ENCODE data around the gene SKIC8. TPM values are rescaled to one million over a fixed set of nuclear protein-coding genes. Genes with fewer than 3 reads are reported as not detected.

SKIC8 gene
- 10 to 100 TPM; 35.9 to 47.0 TPM for total RNA-seq

DNA sequence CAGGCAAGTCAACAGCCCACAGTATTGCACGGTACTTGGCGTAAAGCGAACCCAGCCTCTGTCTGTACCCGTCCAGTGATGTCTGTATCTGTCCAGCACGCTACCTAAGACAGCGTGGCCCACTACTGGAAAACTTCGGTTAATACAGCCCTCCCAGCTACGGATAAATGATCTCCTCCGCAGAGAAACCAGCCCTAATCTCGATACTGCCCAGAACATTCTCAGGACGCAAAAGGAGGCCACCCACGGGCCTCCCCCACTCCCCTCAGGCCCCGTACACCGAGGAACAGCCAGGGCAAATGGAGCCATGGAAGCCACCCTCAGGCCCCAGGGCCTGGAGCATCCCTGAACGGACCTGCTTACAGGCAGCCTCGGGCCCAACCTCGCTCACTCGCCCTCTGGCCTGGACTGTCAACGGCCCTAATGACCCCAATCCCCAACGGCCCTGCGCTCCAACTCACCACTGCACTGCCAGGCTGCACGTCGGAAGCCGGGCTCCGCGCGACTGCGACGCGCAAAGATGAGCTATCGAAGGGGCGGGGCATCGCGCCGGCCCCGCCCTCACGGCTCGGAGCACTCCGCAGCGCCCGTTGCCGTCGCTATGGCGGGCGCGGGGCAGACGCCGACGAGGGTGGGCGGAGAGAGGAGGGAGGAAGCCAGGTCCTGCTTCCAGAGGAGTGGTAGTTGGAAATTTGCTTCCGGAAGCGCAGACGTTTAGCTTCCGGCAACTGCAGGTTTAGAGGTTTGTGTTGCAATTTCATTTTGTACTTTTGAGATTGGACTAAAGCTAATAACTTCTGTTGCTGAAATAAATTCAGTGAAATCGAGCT is at the start of gene SKIC8:
SKIC8 (minus strand) TSS at position 509 of the 830 bp plus-strand sequence. CDS start 3,923 bp downstream, outside the sequence.
- intact Hi-C loops (cut with DNase I) = no loop called here
- no peaks in the 10 kb centered on the region for H3K36me3 ChIP-seq

DNA sequence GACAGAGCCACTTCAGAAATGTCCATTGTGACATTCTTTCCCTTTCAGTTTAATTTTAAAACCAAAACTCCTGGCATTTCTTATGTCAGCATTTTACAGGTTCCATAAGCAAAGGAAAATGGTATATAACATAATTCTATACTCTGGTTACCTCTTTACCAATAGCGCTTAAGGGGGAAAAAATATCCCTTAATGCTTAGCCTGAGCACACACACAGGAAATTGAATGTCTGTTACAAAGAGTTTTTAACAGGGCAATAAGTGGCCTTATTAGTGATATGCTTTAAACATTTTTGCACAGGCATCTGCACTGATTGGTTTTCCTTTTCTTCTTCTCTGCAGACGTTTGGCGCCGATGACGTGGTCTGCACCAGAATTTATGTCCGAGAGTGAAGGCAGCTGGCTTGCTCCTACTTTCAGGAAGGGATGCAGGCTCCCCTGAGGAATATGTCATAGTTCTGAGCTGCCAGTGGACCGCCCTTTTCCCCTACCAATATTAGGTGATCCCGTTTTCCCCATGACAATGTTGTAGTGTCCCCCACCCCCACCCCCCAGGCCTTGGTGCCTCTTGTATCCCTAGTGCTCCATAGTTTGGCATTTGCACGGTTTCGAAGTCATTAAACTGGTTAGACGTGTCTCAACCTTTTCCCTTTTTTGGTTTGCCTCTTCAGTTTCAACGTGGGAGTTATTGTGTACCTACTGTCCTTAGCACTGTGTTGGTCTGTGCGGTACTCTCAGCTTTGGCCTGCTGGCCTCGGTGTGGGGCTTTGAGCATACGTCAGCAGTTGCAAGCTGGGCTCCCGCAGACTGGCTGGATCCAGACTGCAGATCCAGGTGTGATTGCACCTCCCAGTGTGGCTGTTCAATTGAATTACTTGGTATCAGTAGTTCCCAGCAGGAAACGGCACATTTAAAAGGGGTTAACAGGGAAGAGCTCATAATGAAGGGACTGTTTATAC is 48.5 kb upstream of the SKIC8 start:
- TF ChIP-seq, protein P1, sequence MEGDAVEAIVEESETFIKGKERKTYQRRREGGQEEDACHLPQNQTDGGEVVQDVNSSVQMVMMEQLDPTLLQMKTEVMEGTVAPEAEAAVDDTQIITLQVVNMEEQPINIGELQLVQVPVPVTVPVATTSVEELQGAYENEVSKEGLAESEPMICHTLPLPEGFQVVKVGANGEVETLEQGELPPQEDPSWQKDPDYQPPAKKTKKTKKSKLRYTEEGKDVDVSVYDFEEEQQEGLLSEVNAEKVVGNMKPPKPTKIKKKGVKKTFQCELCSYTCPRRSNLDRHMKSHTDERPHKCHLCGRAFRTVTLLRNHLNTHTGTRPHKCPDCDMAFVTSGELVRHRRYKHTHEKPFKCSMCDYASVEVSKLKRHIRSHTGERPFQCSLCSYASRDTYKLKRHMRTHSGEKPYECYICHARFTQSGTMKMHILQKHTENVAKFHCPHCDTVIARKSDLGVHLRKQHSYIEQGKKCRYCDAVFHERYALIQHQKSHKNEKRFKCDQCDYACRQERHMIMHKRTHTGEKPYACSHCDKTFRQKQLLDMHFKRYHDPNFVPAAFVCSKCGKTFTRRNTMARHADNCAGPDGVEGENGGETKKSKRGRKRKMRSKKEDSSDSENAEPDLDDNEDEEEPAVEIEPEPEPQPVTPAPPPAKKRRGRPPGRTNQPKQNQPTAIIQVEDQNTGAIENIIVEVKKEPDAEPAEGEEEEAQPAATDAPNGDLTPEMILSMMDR (IDR thresholded peaks at IDR 0.05) = no peak

More for the DNA sequence above, at the start of gene SKIC8:
- peak within 1 kb of the TSS; percentile 66 for H3K4me3 ChIP-seq
- peak; percentile 94 for DNase-seq
- H3K9ac ChIP-seq (ENCODE audit: low read depth in 2 of 2, low read length in 2 of 2) = peak within 1 kb of the TSS; percentile 85 to 95
- H3K27ac ChIP-seq = peak within 1 kb of the TSS; percentile 24
- H3K4me1 ChIP-seq = peaks cover 5% of the 10 kb centered on the region
- TF ChIP-seq, protein P1 (IDR thresholded peaks at IDR 0.05) = no peak
- H3K27me3 ChIP-seq = no peaks in the 10 kb centered on the region
- no peaks in the 10 kb centered on the region for H3K9me3 ChIP-seq

DNA sequence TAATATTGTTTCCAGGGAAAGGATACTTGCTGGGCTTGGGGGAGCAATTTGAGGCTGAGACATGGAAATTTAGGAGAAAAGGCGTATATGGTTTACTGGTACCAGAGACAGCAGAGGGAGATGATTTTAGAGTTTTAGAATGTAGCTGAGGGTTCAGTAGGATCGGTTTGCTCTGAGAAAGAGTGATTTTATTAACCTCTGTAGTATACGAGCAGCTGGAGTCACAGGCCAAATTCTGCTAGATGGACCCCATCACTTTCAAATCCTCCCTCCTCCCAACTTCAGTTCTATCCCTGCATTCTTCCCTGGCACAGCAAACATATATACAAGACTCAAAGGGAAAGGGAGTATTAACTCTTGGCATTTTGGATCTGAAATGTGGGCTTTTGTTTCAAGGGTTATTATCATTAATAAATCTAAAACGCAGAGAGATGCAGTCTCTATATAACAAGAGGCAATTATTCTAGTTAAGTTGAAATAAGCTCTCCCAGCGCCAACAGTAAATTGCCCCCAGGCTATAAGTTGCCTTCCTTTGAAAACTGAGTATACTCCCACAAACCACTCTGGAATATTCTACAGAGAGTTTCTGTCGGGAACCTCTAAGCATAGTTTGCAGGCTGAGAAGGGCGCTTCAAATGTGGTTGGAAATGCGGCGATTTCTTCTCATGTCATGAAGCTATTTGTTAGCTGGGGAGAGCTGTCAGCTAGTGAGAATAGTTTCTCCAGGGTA is 46.2 kb upstream of the SKIC8 start:
- DNase-seq = no peak
- H3K9me3 ChIP-seq = no peaks in the 10 kb centered on the region
- no peak overlapping the region for H3K9ac ChIP-seq (ENCODE audit: low read depth in 2 of 2, low read length in 2 of 2)
- no peak overlapping the region for H3K4me3 ChIP-seq
- H3K36me3 ChIP-seq = no peaks in the 10 kb centered on the region
- peaks cover 12% of the 10 kb centered on the region for H3K27me3 ChIP-seq
- intact Hi-C loops (cut with DNase I) = no loop called here
- H3K27ac ChIP-seq = no peak overlapping the region
- TF ChIP-seq, protein P1 (IDR thresholded peaks at IDR 0.05) = no peak
- peaks cover 2% of the 10 kb centered on the region for H3K4me1 ChIP-seq

More for the DNA sequence above, 48.5 kb upstream of the SKIC8 start:
- Histone ChIP-seq H3K4me3 (no peak overlapping the region), H3K27ac (no peak overlapping the region), H3K27me3 (no peaks in the 10 kb centered on the region), H3K9ac (ENCODE audit: low read depth in 2 of 2, low read length in 2 of 2) (no peak overlapping the region), H3K9me3 (no peaks in the 10 kb centered on the region), H3K4me1 (no peaks in the 10 kb centered on the region), H3K36me3 (no peaks in the 10 kb centered on the region)
- no peak for DNase-seq
- intact Hi-C loops (cut with DNase I) = no loop called here

DNA sequence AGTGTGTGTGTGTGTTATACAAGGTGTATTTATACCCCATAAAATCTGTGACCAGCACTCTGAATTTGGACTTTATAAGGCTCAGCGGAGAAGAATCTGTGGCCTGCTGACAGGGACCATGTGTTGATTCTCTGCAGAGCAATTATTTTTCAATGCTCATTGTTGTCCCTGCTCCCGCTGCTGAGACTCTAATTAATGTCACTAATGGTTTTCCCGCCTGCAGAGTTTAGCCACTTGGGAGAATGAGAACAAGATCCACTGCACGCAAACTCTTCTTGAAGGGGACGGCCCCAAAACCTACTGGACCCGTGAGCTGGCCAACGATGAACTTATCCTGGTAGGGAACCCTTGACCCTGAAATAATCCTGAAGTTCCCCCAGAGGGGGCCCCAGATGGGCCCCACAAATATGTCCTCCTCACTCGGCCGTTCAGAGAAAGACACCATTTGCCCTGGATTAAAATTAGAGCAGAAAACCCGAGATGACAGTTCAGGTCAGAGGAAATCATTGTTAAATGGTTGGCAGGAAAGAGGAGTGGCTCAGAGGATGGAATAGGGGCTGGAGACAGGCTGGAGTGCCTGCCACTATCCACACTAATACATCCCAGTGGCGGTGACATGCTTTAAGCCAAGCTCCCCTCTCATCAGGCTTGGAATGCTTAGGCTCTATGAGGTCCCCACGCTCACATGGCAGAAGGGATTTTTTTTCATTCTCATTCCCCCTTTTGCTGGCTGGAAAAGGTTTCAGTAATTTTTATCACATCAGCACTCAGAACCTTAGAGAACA is 44.1 kb upstream of the SKIC8 start:
- Histone ChIP-seq H3K9ac (ENCODE audit: low read depth in 2 of 2, low read length in 2 of 2) (no peak overlapping the region), H3K9me3 (no peaks in the 10 kb centered on the region), H3K4me3 (no peak overlapping the region), H3K36me3 (no peaks in the 10 kb centered on the region), H3K4me1 (peaks cover 5% of the 10 kb centered on the region), H3K27me3 (peaks cover 30% of the 10 kb centered on the region), H3K27ac (no peak overlapping the region)
- DNase-seq = no peak
- TF ChIP-seq, protein P1 (IDR thresholded peaks at IDR 0.05) = no peak
- intact Hi-C loops (cut with DNase I) = no loop called here
